HK-2 (cell line): ENCODE measurements around the gene CXCL6.

ENCODE experiments used
- DNase-seq: peaks from one replicate; pipeline ENCODE4 v3.0.0-alpha.2; 2018; ENCODE audit not compliant: unreplicated experiment

CXCL6 gene

DNA sequence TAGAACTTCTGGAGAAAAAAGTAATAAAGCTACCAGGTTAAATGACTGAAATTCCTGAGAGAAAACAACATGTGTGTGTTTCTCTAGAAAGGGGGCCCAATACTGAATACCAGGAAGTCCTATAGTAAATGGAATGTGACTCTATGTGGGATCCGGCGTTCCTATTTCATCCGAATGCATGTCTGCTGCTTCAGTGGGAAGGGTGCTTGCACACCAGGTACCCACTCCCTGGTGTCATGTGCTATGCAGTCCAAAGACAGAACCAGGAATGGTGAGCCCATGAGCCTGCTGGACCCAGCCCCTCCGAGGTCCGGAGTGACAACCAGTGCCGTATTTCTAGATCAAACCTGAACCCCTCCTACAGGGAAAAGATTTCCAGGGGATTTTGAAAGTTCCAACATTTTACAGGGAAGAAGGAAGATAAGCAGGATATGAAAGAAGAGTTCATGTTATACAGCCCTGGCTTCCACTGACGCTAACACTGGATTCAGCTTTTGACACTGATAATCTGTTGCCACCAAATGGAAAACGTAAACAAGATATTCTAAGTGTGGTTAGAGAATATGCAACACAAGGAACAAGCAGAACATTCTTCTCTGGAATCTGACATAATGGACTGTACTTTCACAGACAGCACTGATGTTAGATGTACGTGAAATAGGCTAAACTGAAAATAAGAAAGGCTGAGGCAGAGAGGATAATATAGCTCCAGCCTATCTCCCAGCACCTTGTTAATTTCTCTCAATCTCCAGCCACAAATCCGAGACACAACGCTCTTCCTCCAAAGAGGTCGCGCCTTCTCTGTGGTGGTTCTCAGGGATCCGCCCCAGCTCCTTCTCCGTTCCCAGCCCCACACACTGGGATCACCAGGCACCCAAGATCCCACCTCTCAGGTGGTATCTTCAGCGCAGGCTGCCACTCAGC, 32.0 kb downstream of the CXCL6 start:
- DNase-seq: no peak

DNA sequence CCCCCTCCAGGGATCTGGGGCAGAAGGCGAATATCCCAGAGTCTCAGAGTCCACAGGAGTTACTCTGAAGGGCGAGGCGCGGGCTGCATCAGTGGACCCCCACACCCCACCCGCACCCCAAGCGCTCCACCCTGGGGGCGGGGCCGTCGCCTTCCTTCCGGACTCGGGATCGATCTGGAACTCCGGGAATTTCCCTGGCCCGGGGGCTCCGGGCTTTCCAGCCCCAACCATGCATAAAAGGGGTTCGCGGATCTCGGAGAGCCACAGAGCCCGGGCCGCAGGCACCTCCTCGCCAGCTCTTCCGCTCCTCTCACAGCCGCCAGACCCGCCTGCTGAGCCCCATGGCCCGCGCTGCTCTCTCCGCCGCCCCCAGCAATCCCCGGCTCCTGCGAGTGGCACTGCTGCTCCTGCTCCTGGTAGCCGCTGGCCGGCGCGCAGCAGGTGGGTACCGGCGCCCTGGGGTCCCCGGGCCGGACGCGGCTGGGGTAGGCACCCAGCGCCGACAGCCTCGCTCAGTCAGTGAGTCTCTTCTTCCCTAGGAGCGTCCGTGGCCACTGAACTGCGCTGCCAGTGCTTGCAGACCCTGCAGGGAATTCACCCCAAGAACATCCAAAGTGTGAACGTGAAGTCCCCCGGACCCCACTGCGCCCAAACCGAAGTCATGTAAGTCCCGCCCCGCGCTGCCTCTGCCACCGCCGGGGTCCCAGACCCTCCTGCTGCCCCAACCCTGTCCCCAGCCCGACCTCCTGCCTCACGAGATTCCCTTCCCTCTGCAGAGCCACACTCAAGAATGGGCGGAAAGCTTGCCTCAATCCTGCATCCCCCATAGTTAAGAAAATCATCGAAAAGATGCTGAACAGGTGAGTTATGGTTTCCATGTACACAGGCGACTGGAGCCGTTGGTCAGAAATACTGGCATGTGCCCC, 32.9 kb downstream of the CXCL6 start, which contains the start of gene CXCL1:
Gene CXCL1 (plus strand): TSS at position 264 of the 926 bp plus-strand sequence. CDS start 78 bp downstream, at position 342.
- no peak for DNase-seq

- DNase-seq: no peak
Observed at GRCh38 chr4:73870260-73870659, 33.8 kb downstream of the CXCL6 start.

GRCh38 chr4:73870768-73871167, 34.3 kb downstream of the CXCL6 start:
- no peak for DNase-seq

GRCh38 chr4:73871511-73872310, 35.2 kb downstream of the CXCL6 start:
- no peak for DNase-seq

GRCh38 chr4:73872316-73873108, 36.0 kb downstream of the CXCL6 start:
- no peak for DNase-seq

GRCh38 chr4:73874386-73874785, 37.9 kb downstream of the CXCL6 start:
- no peak for DNase-seq

DNA sequence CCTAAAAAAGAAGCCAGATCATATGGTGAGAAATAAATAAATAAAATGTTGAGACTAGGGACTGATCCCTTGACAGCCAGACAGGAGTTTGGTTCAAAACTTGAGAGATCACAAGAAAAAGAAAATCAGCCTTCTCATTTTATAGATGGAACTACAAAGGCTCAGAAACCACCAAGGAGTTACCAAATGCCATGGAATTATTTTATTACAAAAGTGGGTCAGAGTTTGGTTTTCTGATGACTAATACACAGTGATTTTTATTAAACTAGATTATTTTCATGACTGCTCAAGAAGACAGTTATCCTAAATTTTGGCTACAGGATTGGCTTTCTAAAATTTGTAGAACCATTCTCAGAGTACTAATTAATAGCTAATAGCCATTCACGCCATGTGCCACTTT, 38.9 kb downstream of the CXCL6 start:
- DNase-seq: no peak

- DNase-seq: peak; percentile 16
Observed at GRCh38 chr4:73883306-73883705, 46.8 kb downstream of the CXCL6 start.

GRCh38 chr4:73885574-73886267, 49.2 kb downstream of the CXCL6 start:
- DNase-seq: no peak
